ENCODE results near the gene SHB. TPM values are rescaled to one million over a fixed set of nuclear protein-coding genes. Genes with fewer than 3 reads are reported as not detected.
A peak's percentile ranks its signal among the peaks of the same experiment; 100 is the strongest.

The SHB gene
- total RNA-seq, 1 donor from 2014 or later = 16.7 TPM

- Mint-ChIP-seq H3K36me3 (ENCODE audit: unreplicated experiment) (no peaks in the 10 kb centered on the region), H3K4me1 (ENCODE audit: unreplicated experiment) (peaks cover 86% of the 10 kb centered on the region), H3K27ac (ENCODE audit: unreplicated experiment) (peak overlapping the region; percentile 97), H3K27me3 (ENCODE audit: unreplicated experiment) (no peaks in the 10 kb centered on the region), H3K9me3 (ENCODE audit: unreplicated experiment) (no peaks in the 10 kb centered on the region), H3K4me3 (ENCODE audit: unreplicated experiment) (no peak overlapping the region)
- TF ChIP-seq CTCF (IDR thresholded peaks at IDR 0.05) = no peak
- DNase-seq (ENCODE audit: extremely low spot score, unreplicated experiment) = no peak
Observed at GRCh38 chr9:38022995-38023394, 46.0 kb downstream of the SHB start.

DNA sequence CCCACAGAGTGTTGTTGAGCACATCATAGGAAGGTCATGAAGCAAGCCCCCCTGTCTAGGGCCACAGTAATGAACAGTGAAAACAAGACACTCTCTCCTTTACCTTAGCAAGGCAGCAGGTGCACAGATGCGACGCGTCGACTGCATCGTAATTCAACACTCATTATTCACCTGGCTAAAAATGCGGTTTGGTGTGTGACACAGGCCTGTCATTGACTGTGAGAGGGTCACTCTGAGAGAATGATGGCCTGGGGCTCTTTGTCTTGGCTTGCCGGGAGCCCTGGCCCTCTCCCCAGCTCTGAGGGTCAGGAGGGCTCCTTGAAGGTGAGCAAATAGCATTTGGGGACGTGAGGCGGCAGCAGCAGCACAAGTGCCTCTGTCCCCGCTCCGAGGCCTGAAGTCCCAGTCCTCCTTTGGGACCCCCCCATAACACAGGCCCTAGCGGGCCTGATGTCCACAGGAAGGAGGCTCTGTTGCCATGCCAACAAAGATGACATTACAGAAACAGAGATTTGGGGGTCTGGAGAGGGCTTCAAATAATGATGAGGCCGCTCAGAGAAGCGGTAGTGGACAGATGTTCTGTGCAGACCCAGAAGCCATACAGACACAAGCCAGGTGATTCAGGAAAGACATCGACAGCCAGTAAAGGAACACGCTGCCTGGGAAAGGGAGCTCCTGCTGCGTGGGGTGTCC is 46.7 kb downstream of the SHB start:
- no peaks in the 10 kb centered on the region for H3K27me3 Mint-ChIP-seq (ENCODE audit: unreplicated experiment)
- H3K27ac Mint-ChIP-seq (ENCODE audit: unreplicated experiment) = no peak overlapping the region
- no peak for DNase-seq (ENCODE audit: extremely low spot score, unreplicated experiment)
- H3K4me1 Mint-ChIP-seq (ENCODE audit: unreplicated experiment) = peaks cover 86% of the 10 kb centered on the region
- no peaks in the 10 kb centered on the region for H3K9me3 Mint-ChIP-seq (ENCODE audit: unreplicated experiment)
- TF ChIP-seq CTCF (IDR thresholded peaks at IDR 0.05) = no peak
- H3K4me3 Mint-ChIP-seq (ENCODE audit: unreplicated experiment) = no peak overlapping the region
- H3K36me3 Mint-ChIP-seq (ENCODE audit: unreplicated experiment) = no peaks in the 10 kb centered on the region

GRCh38 chr9:38020151-38021076 is 48.6 kb downstream of the SHB start:
- H3K27me3 Mint-ChIP-seq (ENCODE audit: unreplicated experiment) = no peaks in the 10 kb centered on the region
- H3K36me3 Mint-ChIP-seq (ENCODE audit: unreplicated experiment) = no peaks in the 10 kb centered on the region
- no peak for TF ChIP-seq CTCF (IDR thresholded peaks at IDR 0.05)
- H3K27ac Mint-ChIP-seq (ENCODE audit: unreplicated experiment) = peak overlapping the region; percentile 91
- peaks cover 83% of the 10 kb centered on the region for H3K4me1 Mint-ChIP-seq (ENCODE audit: unreplicated experiment)
- H3K9me3 Mint-ChIP-seq (ENCODE audit: unreplicated experiment) = no peaks in the 10 kb centered on the region
- no peak for DNase-seq (ENCODE audit: extremely low spot score, unreplicated experiment)
- no peak overlapping the region for H3K4me3 Mint-ChIP-seq (ENCODE audit: unreplicated experiment)

DNA sequence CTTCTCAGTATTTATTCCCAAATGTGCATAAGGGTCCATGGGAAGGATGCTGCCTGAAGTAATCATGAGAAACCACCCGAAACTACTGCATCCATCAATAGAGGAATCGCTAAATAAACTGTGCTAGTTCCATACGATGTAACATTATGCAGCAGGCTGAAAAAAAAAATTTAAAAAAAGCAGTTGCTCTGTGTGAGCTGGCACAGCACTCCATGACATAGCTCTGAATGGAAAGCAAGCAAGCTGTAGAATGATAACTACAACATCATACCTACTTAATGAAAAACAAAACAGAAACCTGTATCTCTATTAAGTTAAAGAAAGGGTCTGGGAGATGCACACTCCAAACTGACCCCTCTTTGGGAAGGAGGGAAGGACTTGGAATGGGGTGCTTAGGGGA is 49.3 kb downstream of the SHB start:
- H3K27ac Mint-ChIP-seq (ENCODE audit: unreplicated experiment) = peak overlapping the region; percentile 91
- TF ChIP-seq CTCF (IDR thresholded peaks at IDR 0.05) = no peak
- H3K4me1 Mint-ChIP-seq (ENCODE audit: unreplicated experiment) = peaks cover 76% of the 10 kb centered on the region
- H3K4me3 Mint-ChIP-seq (ENCODE audit: unreplicated experiment) = no peak overlapping the region
- H3K36me3 Mint-ChIP-seq (ENCODE audit: unreplicated experiment) = no peaks in the 10 kb centered on the region
- DNase-seq (ENCODE audit: extremely low spot score, unreplicated experiment) = no peak
- no peaks in the 10 kb centered on the region for H3K9me3 Mint-ChIP-seq (ENCODE audit: unreplicated experiment)
- H3K27me3 Mint-ChIP-seq (ENCODE audit: unreplicated experiment) = no peaks in the 10 kb centered on the region

Measured in osteocyte (in vitro differentiated cells).